ENCODE measurements around the gene EXOC6B. TPM values are rescaled to one million over a fixed set of nuclear protein-coding genes. Genes with fewer than 3 reads are reported as not detected.
A peak's percentile ranks its signal among the peaks of the same experiment; 100 is the strongest.
"Not testable (repeated sequence)": the region's sequence is repeated elsewhere in the genome, so short reads cannot be mapped to it uniquely, and the experiment has no call there.

The EXOC6B gene
- total RNA-seq, 4 donors from 2014 or later, result 54.9 to 93.7 (median 64.6) TPM

DNA sequence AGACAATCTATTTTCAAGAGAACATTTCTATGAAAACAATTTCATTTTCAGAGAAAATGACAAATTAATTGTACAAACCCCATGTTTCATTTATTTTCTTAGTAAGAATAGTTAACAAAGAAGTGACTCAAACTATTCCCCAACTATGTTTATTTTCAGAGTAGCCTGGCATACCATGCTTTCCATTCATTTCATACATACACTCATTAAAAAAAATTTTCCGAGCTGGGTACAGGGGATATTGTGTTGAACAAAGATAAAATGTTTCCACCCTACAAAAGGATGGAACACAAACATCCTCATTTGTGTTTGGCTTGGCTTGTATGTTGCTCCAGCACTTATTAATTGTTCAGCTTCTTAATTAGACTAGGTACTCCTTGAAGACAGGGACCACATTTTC, 331.4 kb downstream of the EXOC6B start:
- TF ChIP-seq CTCF (IDR thresholded peaks at IDR 0.05), result no peak
- no peak for TF ChIP-seq POLR2A (IDR thresholded peaks at IDR 0.05)
- no peaks in the 10 kb centered on the region for H3K4me1 ChIP-seq
- H3K27me3 ChIP-seq, result no peaks in the 10 kb centered on the region
- no peak for DNase-seq
- H3K27ac ChIP-seq, result no peak overlapping the region
- no peaks in the 10 kb centered on the region for H3K9me3 ChIP-seq
- H3K4me3 ChIP-seq, result no peak overlapping the region
- H3K36me3 ChIP-seq, result peaks cover 0 to 35% (median 0%) of the 10 kb centered on the region in 3 donors

GRCh38 chr2:72484622-72485021, 341.2 kb downstream of the EXOC6B start:
- not testable (repeated sequence) for H3K9me3 ChIP-seq, DNase-seq, H3K36me3 ChIP-seq, H3K4me3 ChIP-seq, H3K27ac ChIP-seq, H3K4me1 ChIP-seq, H3K27me3 ChIP-seq

DNA sequence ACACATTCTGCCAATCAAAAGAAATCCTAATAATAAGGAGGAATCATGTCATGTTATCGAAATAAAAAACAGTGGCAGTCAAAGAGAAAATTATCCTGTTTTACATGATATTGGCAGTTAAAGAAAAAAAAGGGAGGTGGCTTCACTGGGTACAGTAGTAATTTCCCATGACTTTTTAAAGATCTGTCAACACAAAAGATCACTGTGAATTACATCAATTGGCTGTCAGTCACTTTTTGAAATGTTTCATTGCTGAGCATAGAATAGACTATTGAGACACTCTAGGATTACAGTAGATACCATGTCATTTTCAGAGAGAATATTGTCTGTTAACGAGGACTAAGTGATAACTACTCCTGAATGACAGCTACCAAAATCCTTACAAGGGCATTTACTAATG, 342.5 kb downstream of the EXOC6B start:
- no peak overlapping the region for H3K27ac ChIP-seq
- H3K36me3 ChIP-seq, result peaks cover 0 to 11% (median 0%) of the 10 kb centered on the region in 3 donors
- H3K9me3 ChIP-seq, result no peaks in the 10 kb centered on the region
- no peak for DNase-seq
- H3K27me3 ChIP-seq, result no peaks in the 10 kb centered on the region
- H3K4me1 ChIP-seq, result no peaks in the 10 kb centered on the region
- no peak overlapping the region for H3K4me3 ChIP-seq
- no peak for TF ChIP-seq CTCF (IDR thresholded peaks at IDR 0.05)
- no peak for TF ChIP-seq POLR2A (IDR thresholded peaks at IDR 0.05)

GRCh38 chr2:72475246-72475645, 350.6 kb downstream of the EXOC6B start:
- TF ChIP-seq POLR2A (IDR thresholded peaks at IDR 0.05), result no peak
- no peaks in the 10 kb centered on the region for H3K9me3 ChIP-seq
- peak in 1 of 3 donors; percentile 26 for DNase-seq
- no peaks in the 10 kb centered on the region for H3K27me3 ChIP-seq
- no peak overlapping the region for H3K27ac ChIP-seq
- no peak overlapping the region for H3K4me3 ChIP-seq
- peaks cover 0 to 14% (median 0%) of the 10 kb centered on the region in 3 donors for H3K36me3 ChIP-seq
- H3K4me1 ChIP-seq, result no peaks in the 10 kb centered on the region

DNA sequence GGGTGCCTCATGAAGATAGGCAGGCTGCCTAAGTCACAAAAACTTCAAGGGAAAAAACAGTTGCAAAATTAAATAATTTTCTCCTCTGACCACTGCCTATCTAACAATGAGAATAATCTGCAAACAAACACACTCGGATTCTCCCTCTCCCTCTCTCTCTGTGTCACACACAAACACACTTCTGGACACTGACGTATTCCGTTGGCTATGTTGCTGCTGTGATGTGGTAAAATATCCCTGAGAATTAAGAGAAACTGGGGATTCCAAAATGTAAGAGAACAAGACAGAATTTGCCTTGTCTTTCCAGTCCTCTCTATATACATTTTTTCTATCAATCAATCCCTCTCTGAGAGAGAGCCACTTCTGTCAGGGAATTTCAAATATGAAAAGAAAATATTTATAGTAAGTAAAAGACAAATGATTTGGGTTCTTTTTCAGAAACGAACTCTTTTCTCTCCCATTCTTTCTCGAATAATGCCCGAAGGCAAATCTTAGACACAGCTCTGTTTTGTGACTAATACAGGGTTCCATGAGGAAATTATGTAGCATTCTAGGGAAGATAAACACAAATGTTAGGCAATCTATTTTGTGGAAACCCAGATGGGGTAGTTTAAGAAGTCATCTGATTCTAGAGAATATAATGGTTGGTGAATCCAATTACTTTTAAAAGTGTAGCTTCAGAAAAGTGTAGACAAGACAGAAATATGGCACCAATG, 367.9 kb downstream of the EXOC6B start:
- Histone ChIP-seq H3K36me3 (peaks cover 0 to 9% (median 0%) of the 10 kb centered on the region in 3 donors), H3K27ac (no peak overlapping the region), H3K9me3 (peaks cover 0 to 6% (median 0%) of the 10 kb centered on the region in 4 donors), H3K4me3 (no peak overlapping the region), H3K4me1 (no peaks in the 10 kb centered on the region), H3K27me3 (no peaks in the 10 kb centered on the region)
- DNase-seq, result no peak
- TF ChIP-seq CTCF (IDR thresholded peaks at IDR 0.05) (no peak), POLR2A (IDR thresholded peaks at IDR 0.05) (no peak)

DNA sequence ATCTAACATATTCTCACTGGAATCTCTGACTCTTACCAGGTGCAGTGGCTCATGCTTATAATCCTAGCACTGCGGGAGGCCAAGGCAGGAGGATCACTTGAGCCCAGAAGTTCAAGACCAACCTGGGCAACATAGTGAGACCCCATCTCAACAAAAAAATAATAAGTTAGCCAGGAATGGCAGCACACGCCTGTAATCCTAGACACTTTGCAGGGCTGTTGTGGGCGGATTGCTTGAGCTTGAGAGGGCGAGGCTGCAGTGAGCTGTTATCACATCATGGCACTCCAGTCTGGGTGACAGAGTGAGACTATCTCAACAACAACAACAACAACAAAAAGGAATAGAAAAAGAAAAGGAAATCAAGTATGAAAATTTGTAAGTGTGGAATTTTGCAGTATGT, 371.6 kb downstream of the EXOC6B start:
- H3K27me3 ChIP-seq, result no peaks in the 10 kb centered on the region
- no peaks in the 10 kb centered on the region for H3K9me3 ChIP-seq
- TF ChIP-seq POLR2A (IDR thresholded peaks at IDR 0.05), result no peak
- DNase-seq, result no peak
- H3K27ac ChIP-seq, result no peak overlapping the region
- H3K36me3 ChIP-seq, result no peaks in the 10 kb centered on the region
- H3K4me1 ChIP-seq, result no peaks in the 10 kb centered on the region
- H3K4me3 ChIP-seq, result no peak overlapping the region

- TF ChIP-seq CTCF (IDR thresholded peaks at IDR 0.05) (no peak), POLR2A (IDR thresholded peaks at IDR 0.05) (no peak)
- no peaks in the 10 kb centered on the region for H3K27me3 ChIP-seq
- no peak for DNase-seq
- H3K4me3 ChIP-seq, result no peak overlapping the region
- no peaks in the 10 kb centered on the region for H3K9me3 ChIP-seq
- H3K27ac ChIP-seq, result no peak overlapping the region
- H3K36me3 ChIP-seq, result no peaks in the 10 kb centered on the region
- H3K4me1 ChIP-seq, result no peaks in the 10 kb centered on the region
Observed at GRCh38 chr2:72442270-72442669, 383.6 kb downstream of the EXOC6B start.
